DMS 273 (cell line): ENCODE data around the gene EMID1.
A peak's percentile ranks its signal among the peaks of the same experiment; 100 is the strongest.
"Not testable (repeated sequence)": the region's sequence is repeated elsewhere in the genome, so short reads cannot be mapped to it uniquely, and the experiment has no call there.

Source experiments
- DNase-seq: peaks from one replicate; lab custom pipeline; 2025; ENCODE audit not compliant: unreplicated experiment; lab: John Stamatoyannopoulos, UW

Gene EMID1

GRCh38 chr22:29208879-29209623 is 3.4 kb downstream of the EMID1 start:
- no peak for DNase-seq

- DNase-seq = no peak
Observed at GRCh38 chr22:29209624-29209929, 3.9 kb downstream of the EMID1 start.

- no peak for DNase-seq
Observed at GRCh38 chr22:29211066-29211465, 5.4 kb downstream of the EMID1 start.

- DNase-seq = no peak
Observed at GRCh38 chr22:29211466-29211865, 5.8 kb downstream of the EMID1 start.

- no peak for DNase-seq
Observed at GRCh38 chr22:29212743-29213142, 7.0 kb downstream of the EMID1 start.

- DNase-seq = no peak
Observed at GRCh38 chr22:29213493-29213892, 7.8 kb downstream of the EMID1 start.

GRCh38 chr22:29214232-29214631 is 8.5 kb downstream of the EMID1 start:
- DNase-seq = no peak

- no peak for DNase-seq
Observed at GRCh38 chr22:29215012-29215860, 9.5 kb downstream of the EMID1 start.

- no peak for DNase-seq
Observed at GRCh38 chr22:29216011-29216872, 10.5 kb downstream of the EMID1 start.

GRCh38 chr22:29216873-29217666 is 11.4 kb downstream of the EMID1 start:
- DNase-seq = no peak

- DNase-seq = no peak
Observed at GRCh38 chr22:29217827-29218757, 12.4 kb downstream of the EMID1 start.

GRCh38 chr22:29218758-29219408 is 13.2 kb downstream of the EMID1 start:
- DNase-seq = no peak

GRCh38 chr22:29219409-29219782 is 13.7 kb downstream of the EMID1 start:
- not testable (repeated sequence) for DNase-seq

- no peak for DNase-seq
Observed at GRCh38 chr22:29219881-29220670, 14.4 kb downstream of the EMID1 start.

GRCh38 chr22:29224121-29224858 is 18.6 kb downstream of the EMID1 start:
- no peak for DNase-seq

GRCh38 chr22:29224859-29225410 is 19.2 kb downstream of the EMID1 start:
- DNase-seq = no peak

- peak; percentile 69 for DNase-seq
Observed at GRCh38 chr22:29225422-29226090, 19.9 kb downstream of the EMID1 start.
